ENCODE data around the gene TRIM50.

TRIM50 gene

GRCh38 chr7:73356159-73356558, 28.3 kb upstream of the TRIM50 start:
- no peak overlapping the region for H3K4me2 ChIP-seq (ENCODE audit: low read depth, low read length, poor library complexity, severe bottlenecking)
- no peaks in the 10 kb centered on the region for H3K9me2 ChIP-seq (replicated peaks; ENCODE audit: low read depth, low read length)
- no peaks in the 10 kb centered on the region for H3F3A ChIP-seq (ENCODE audit: low read depth)
- H2AFZ ChIP-seq (ENCODE audit: low read length), result no peak overlapping the region
- no peaks in the 10 kb centered on the region for H3K27me3 ChIP-seq (ENCODE audit: insufficient read depth, low read length, poor library complexity, severe bottlenecking)
- H3K4me1 ChIP-seq (ENCODE audit: insufficient read depth, low read length, poor library complexity, severe bottlenecking), result no peaks in the 10 kb centered on the region
- no peaks in the 10 kb centered on the region for H3K36me3 ChIP-seq (ENCODE audit: insufficient read depth, low read length)
- no peak overlapping the region for H3K9ac ChIP-seq (ENCODE audit: low read depth, low read length, poor library complexity, severe bottlenecking)
- H3K4me3 ChIP-seq (ENCODE audit: low read length, poor library complexity, severe bottlenecking), result no peak overlapping the region
- no peaks in the 10 kb centered on the region for H4K20me1 ChIP-seq (ENCODE audit: insufficient read depth, low read length, poor library complexity, severe bottlenecking)
- TF ChIP-seq, protein P1, sequence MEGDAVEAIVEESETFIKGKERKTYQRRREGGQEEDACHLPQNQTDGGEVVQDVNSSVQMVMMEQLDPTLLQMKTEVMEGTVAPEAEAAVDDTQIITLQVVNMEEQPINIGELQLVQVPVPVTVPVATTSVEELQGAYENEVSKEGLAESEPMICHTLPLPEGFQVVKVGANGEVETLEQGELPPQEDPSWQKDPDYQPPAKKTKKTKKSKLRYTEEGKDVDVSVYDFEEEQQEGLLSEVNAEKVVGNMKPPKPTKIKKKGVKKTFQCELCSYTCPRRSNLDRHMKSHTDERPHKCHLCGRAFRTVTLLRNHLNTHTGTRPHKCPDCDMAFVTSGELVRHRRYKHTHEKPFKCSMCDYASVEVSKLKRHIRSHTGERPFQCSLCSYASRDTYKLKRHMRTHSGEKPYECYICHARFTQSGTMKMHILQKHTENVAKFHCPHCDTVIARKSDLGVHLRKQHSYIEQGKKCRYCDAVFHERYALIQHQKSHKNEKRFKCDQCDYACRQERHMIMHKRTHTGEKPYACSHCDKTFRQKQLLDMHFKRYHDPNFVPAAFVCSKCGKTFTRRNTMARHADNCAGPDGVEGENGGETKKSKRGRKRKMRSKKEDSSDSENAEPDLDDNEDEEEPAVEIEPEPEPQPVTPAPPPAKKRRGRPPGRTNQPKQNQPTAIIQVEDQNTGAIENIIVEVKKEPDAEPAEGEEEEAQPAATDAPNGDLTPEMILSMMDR (conservative IDR thresholded peaks at IDR 0.05; ENCODE audit: low read length), result no peak
- TF ChIP-seq EZH2phosphoT487 (IDR thresholded peaks at IDR 0.05; ENCODE audit: borderline replicate concordance), result no peak
- no peaks in the 10 kb centered on the region for H3K79me2 ChIP-seq (ENCODE audit: insufficient read depth, low read length)
- no peaks in the 10 kb centered on the region; the same call in 1 of the 2 replicates for H3K9me3 ChIP-seq (ENCODE audit: insufficient read depth, low read depth, low read length)

- H3K4me1 ChIP-seq (ENCODE audit: insufficient read depth, low read length, poor library complexity, severe bottlenecking), result no peaks in the 10 kb centered on the region
- H3K36me3 ChIP-seq (ENCODE audit: insufficient read depth, low read length), result no peaks in the 10 kb centered on the region
- H3K9me3 ChIP-seq (ENCODE audit: insufficient read depth, low read depth, low read length), result no peaks in the 10 kb centered on the region; the same call in 1 of the 2 replicates
- H2AFZ ChIP-seq (ENCODE audit: low read length), result no peak overlapping the region
- no peak overlapping the region for H3K9ac ChIP-seq (ENCODE audit: low read depth, low read length, poor library complexity, severe bottlenecking)
- no peaks in the 10 kb centered on the region for H3K79me2 ChIP-seq (ENCODE audit: insufficient read depth, low read length)
- H3K4me3 ChIP-seq (ENCODE audit: low read length, poor library complexity, severe bottlenecking), result no peak overlapping the region
- TF ChIP-seq EZH2phosphoT487 (IDR thresholded peaks at IDR 0.05; ENCODE audit: borderline replicate concordance), result no peak
- TF ChIP-seq, protein P1 (conservative IDR thresholded peaks at IDR 0.05; ENCODE audit: low read length), result no peak
- H3K4me2 ChIP-seq (ENCODE audit: low read depth, low read length, poor library complexity, severe bottlenecking), result no peak overlapping the region
- H4K20me1 ChIP-seq (ENCODE audit: insufficient read depth, low read length, poor library complexity, severe bottlenecking), result no peaks in the 10 kb centered on the region
- H3K9me2 ChIP-seq (replicated peaks; ENCODE audit: low read depth, low read length), result no peaks in the 10 kb centered on the region
- H3K27me3 ChIP-seq (ENCODE audit: insufficient read depth, low read length, poor library complexity, severe bottlenecking), result no peaks in the 10 kb centered on the region
- H3F3A ChIP-seq (ENCODE audit: low read depth), result no peaks in the 10 kb centered on the region
Observed at GRCh38 chr7:73354821-73355220, 26.9 kb upstream of the TRIM50 start.

DNA sequence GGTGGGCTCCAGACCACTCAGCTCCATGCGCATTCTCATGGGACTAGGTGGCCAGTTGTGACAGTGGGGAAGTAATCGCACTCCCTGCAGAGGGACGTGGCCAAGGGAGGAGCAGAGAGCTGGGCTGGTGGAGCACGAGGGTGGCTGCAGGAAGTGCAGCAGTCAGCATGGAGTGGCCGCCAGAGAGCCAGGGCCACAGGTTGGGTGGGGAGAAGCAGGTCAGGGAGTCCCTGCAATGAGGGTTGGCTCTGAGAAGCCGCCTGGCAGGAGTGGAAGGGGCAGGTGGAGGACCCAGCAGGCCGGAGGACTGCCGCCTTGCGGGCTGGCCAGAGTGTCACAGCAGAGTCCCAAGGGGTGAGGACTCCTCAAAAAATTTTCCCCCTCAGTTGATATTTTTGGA, 26.3 kb upstream of the TRIM50 start:
- H3K4me2 ChIP-seq (ENCODE audit: low read depth, low read length, poor library complexity, severe bottlenecking), result no peak overlapping the region
- H3K36me3 ChIP-seq (ENCODE audit: insufficient read depth, low read length), result no peaks in the 10 kb centered on the region
- no peaks in the 10 kb centered on the region for H3F3A ChIP-seq (ENCODE audit: low read depth)
- no peaks in the 10 kb centered on the region for H3K9me2 ChIP-seq (replicated peaks; ENCODE audit: low read depth, low read length)
- no peaks in the 10 kb centered on the region for H3K79me2 ChIP-seq (ENCODE audit: insufficient read depth, low read length)
- no peaks in the 10 kb centered on the region for H3K27me3 ChIP-seq (ENCODE audit: insufficient read depth, low read length, poor library complexity, severe bottlenecking)
- H3K9me3 ChIP-seq (ENCODE audit: insufficient read depth, low read depth, low read length), result no peaks in the 10 kb centered on the region; the same call in 1 of the 2 replicates
- no peak overlapping the region for H3K9ac ChIP-seq (ENCODE audit: low read depth, low read length, poor library complexity, severe bottlenecking)
- H2AFZ ChIP-seq (ENCODE audit: low read length), result no peak overlapping the region
- no peak overlapping the region for H3K4me3 ChIP-seq (ENCODE audit: low read length, poor library complexity, severe bottlenecking)
- no peaks in the 10 kb centered on the region for H3K4me1 ChIP-seq (ENCODE audit: insufficient read depth, low read length, poor library complexity, severe bottlenecking)
- no peaks in the 10 kb centered on the region for H4K20me1 ChIP-seq (ENCODE audit: insufficient read depth, low read length, poor library complexity, severe bottlenecking)
- TF ChIP-seq, protein P1 (conservative IDR thresholded peaks at IDR 0.05; ENCODE audit: low read length), result no peak
- TF ChIP-seq EZH2phosphoT487 (IDR thresholded peaks at IDR 0.05; ENCODE audit: borderline replicate concordance), result no peak
